H1 (cell line): ENCODE data around the gene DDX5. TPM values are rescaled to one million over a fixed set of nuclear protein-coding genes. Genes with fewer than 3 reads are reported as not detected.

Source experiments
- CTCF ChIA-PET: fragments of 300-600 bp; sonication (Branson Sonifier 250); formaldehyde crosslinking; loops from one replicate; lab custom pipeline; 2021; ENCODE audit not compliant: partially characterized antibody; lab: Charles Lee
- POLR2A ChIA-PET: fragments of 300-600 bp; sonication (Branson Sonifier 250); formaldehyde crosslinking; loops from one replicate; lab custom pipeline; 2021; ENCODE audit warnings: inconsistent platforms; ENCODE audit not compliant: partially characterized antibody; lab: Charles Lee
- DNase-seq, 2 experiments: peaks; one replicate each; pipeline versions ENCODE4 v3.0.0 to v3.0.0-alpha.2; 2010 to 2022; ENCODE audit warnings: low spot score in 2 of 2, low read depth in 1 of 2, mixed read lengths in 1 of 2
- FAIRE-seq: peaks from 2 replicates; lab custom pipeline; 2011; peaks lifted over from hg19 to GRCh38; lab: Jason Lieb, UNC
- H2AFZ ChIP-seq: 2 replicates; pipeline ENCODE4 v1.8.1; 2012; ENCODE audit warnings: low read length, inconsistent platforms
- H2AK5ac ChIP-seq: 2 replicates; pipeline ENCODE4 v1.6.1; 2013; ENCODE audit warnings: low read depth, low read length
- H2BK120ac ChIP-seq: replicated peaks from 2 replicates; pipeline ENCODE3; 2013; ENCODE audit warnings: low read depth, low read length, inconsistent platforms
- H2BK12ac ChIP-seq: 2 replicates; pipeline ENCODE4 v1.6.1; 2013; ENCODE audit warnings: low read depth, low read length
- H2BK15ac ChIP-seq: 2 replicates; pipeline ENCODE4 v1.6.1; 2013; ENCODE audit warnings: low read length
- H2BK20ac ChIP-seq: 2 replicates; pipeline ENCODE4 v1.6.1; 2013; ENCODE audit warnings: low read length
- H2BK5ac ChIP-seq: 2 replicates; pipeline ENCODE4 v1.6.1; 2013; ENCODE audit warnings: low read depth, low read length
- H3K14ac ChIP-seq: 2 replicates; pipeline ENCODE4 v1.6.1; 2013; ENCODE audit warnings: inconsistent platforms; ENCODE audit not compliant: insufficient read length
- H3K18ac ChIP-seq: 2 replicates; pipeline ENCODE4 v1.6.1; 2013; ENCODE audit warnings: low read length; ENCODE audit errors: extremely low read depth
- H3K23ac ChIP-seq: 2 replicates; pipeline ENCODE4 v1.6.1; 2013; ENCODE audit warnings: inconsistent platforms; ENCODE audit not compliant: insufficient read length
- H3K23me2 ChIP-seq: 2 replicates; pipeline ENCODE4 v1.6.1; 2013; ENCODE audit warnings: low read depth, low read length
- H3K27ac ChIP-seq: 2 replicates; pipeline ENCODE4 v1.6.1; 2011; ENCODE audit warnings: low read depth, low read length, inconsistent platforms
- H3K27me3 ChIP-seq, 4 experiments: replicated peaks in 1 of 4; 1 replicate in 1 of 4; 2 replicates in 3 of 4; pipeline versions ENCODE4 v1.6.1 to v1.8.1; 2011 to 2013; ENCODE audit warnings: low read length in 3 of 4, mild to moderate bottlenecking in 3 of 4, inconsistent platforms in 2 of 4, mixed read lengths in 2 of 4, moderate library complexity in 1 of 4; ENCODE audit not compliant: control insufficient read depth in 3 of 4, insufficient read depth in 3 of 4; ENCODE audit errors: extremely low read depth in 1 of 4
- H3K36me3 ChIP-seq, 4 experiments: 2 replicates each; pipeline versions ENCODE4 v1.6.1 to v1.8.1; 2011 to 2013; ENCODE audit warnings: mild to moderate bottlenecking in 4 of 4, low read length in 3 of 4, moderate library complexity in 2 of 4, control low read depth in 1 of 4, inconsistent platforms in 1 of 4; ENCODE audit not compliant: insufficient read depth in 4 of 4, control insufficient read depth in 2 of 4
- H3K4ac ChIP-seq: replicated peaks from 2 replicates; pipeline ENCODE3; 2013; ENCODE audit warnings: low read length, low read depth, mixed read lengths, inconsistent platforms; ENCODE audit not compliant: insufficient read length
- H3K4me1 ChIP-seq, 4 experiments: replicated peaks in 1 of 4; 1 replicate in 1 of 4; 2 replicates in 3 of 4; pipeline versions ENCODE4 v1.6.1 to v1.8.1; 2011 to 2013; ENCODE audit warnings: low read length in 3 of 4, inconsistent platforms in 2 of 4, mixed read lengths in 1 of 4; ENCODE audit not compliant: insufficient read depth in 4 of 4, control insufficient read depth in 3 of 4
- H3K4me2 ChIP-seq, 2 experiments: 2 replicates each; pipeline versions ENCODE4 v1.6.1 to v1.8.1; 2011 to 2013; ENCODE audit warnings: low read depth in 2 of 2, low read length in 2 of 2, control low read depth in 1 of 2, inconsistent platforms in 1 of 2, mild to moderate bottlenecking in 1 of 2; ENCODE audit not compliant: insufficient read depth in 1 of 2
- H3K4me3 ChIP-seq, 4 experiments: fragments of 200-600, 300-600 bp in 1 of 4; sonication (generic), shearing (Covaris generic), sonication (Bioruptor Twin) in 1 of 4; 2 replicates each; pipeline versions ENCODE4 v1.5.1 to v1.8.1; 2011 to 2016; ENCODE audit warnings: low read length in 4 of 4, low read depth in 3 of 4, control low read depth in 2 of 4, inconsistent platforms in 2 of 4, mild to moderate bottlenecking in 2 of 4, mixed read lengths in 1 of 4, moderate library complexity in 1 of 4; ENCODE audit not compliant: insufficient read depth in 2 of 4; ENCODE audit errors: extremely low read depth in 1 of 4
- H3K56ac ChIP-seq: replicated peaks from 2 replicates; pipeline ENCODE3; 2013; ENCODE audit warnings: low read depth, mild to moderate bottlenecking, mixed read lengths, low read length, inconsistent platforms; ENCODE audit not compliant: insufficient read length
- H3K79me1 ChIP-seq: 2 replicates; pipeline ENCODE4 v1.6.1; 2013; ENCODE audit warnings: low read depth, low read length, control low read depth
- H3K79me2 ChIP-seq, 2 experiments: 2 replicates each; pipeline versions ENCODE4 v1.6.1 to v1.8.1; 2012 to 2013; ENCODE audit warnings: low read length in 2 of 2, mild to moderate bottlenecking in 2 of 2, inconsistent platforms in 1 of 2; ENCODE audit not compliant: insufficient read depth in 2 of 2, control insufficient read depth in 1 of 2
- H3K9ac ChIP-seq, 4 experiments: replicated peaks in 1 of 4; 1 replicate in 1 of 4; 2 replicates in 3 of 4; pipeline versions ENCODE4 v1.6.1 to v1.8.1; 2011 to 2013; ENCODE audit warnings: low read depth in 3 of 4, low read length in 3 of 4, control low read depth in 2 of 4, mild to moderate bottlenecking in 2 of 4, moderate library complexity in 2 of 4, inconsistent platforms in 1 of 4; ENCODE audit errors: extremely low read depth in 1 of 4
- H3K9me3 ChIP-seq, 2 experiments: 2 replicates each; pipeline versions ENCODE4 v1.6.1 to v1.8.1; 2012 to 2013; ENCODE audit warnings: mild to moderate bottlenecking in 2 of 2, moderate library complexity in 2 of 2, control low read depth in 1 of 2, inconsistent platforms in 1 of 2, low read depth in 1 of 2, low read length in 1 of 2, mixed read lengths in 1 of 2; ENCODE audit not compliant: insufficient read depth in 2 of 2
- H4K20me1 ChIP-seq, 2 experiments: replicated peaks in 1 of 2; 2 replicates each; pipeline versions ENCODE3 to v1.8.1; 2011 to 2013; ENCODE audit warnings: inconsistent platforms in 2 of 2, low read length in 2 of 2, mild to moderate bottlenecking in 1 of 2; ENCODE audit not compliant: insufficient read depth in 2 of 2, control insufficient read depth in 1 of 2
- H4K5ac ChIP-seq: 2 replicates; pipeline ENCODE4 v1.6.1; 2013; ENCODE audit warnings: low read length, low read depth, mixed read lengths, inconsistent platforms; ENCODE audit not compliant: insufficient read length
- H4K8ac ChIP-seq: 2 replicates; pipeline ENCODE4 v1.8.0; 2013; ENCODE audit warnings: mild to moderate bottlenecking, moderate library complexity, low read length, inconsistent platforms; ENCODE audit not compliant: insufficient read depth; ENCODE audit errors: extremely low read depth
- H4K91ac ChIP-seq: replicated peaks from 2 replicates; pipeline ENCODE3; 2013; ENCODE audit warnings: low read length, mixed read lengths, inconsistent platforms; ENCODE audit not compliant: insufficient read length
- CBX8 ChIP-seq: fragments of 300-800, 300-1000 bp; sonication (generic); IDR thresholded peaks from 2 replicates; pipeline ENCODE4 v1.7.1; 2016; ENCODE audit warnings: low read depth, low read length, borderline replicate concordance
- CHD2 ChIP-seq: IDR thresholded peaks from 2 replicates; pipeline ENCODE4 v1.6.1; 2012; ENCODE audit warnings: low read length, improper control_type of control experiment
- HDAC2 ChIP-seq, 2 experiments: fragments of 300-600 bp in 1 of 2; sonication (generic) in 1 of 2; IDR thresholded peaks; 2 replicates each; pipeline ENCODE4 v1.6.1; 2011 to 2012; ENCODE audit warnings: low read depth in 2 of 2, low read length in 2 of 2, mild to moderate bottlenecking in 2 of 2, moderate library complexity in 2 of 2, borderline replicate concordance in 1 of 2, inconsistent platforms in 1 of 2
- JUND ChIP-seq: IDR thresholded peaks from 2 replicates; pipeline ENCODE4 v1.6.1; 2011; ENCODE audit warnings: mild to moderate bottlenecking, improper control_type of control experiment, low read length
- KDM1A ChIP-seq: fragments of 200-600, 300-600 bp; sonication (generic); IDR thresholded peaks from 2 replicates; pipeline ENCODE4 v1.7.1; 2016; ENCODE audit warnings: mild to moderate bottlenecking, low read length, borderline replicate concordance
- POLR2AphosphoS5 ChIP-seq: IDR thresholded peaks from 2 replicates; pipeline ENCODE4 v1.6.1; 2011; ENCODE audit warnings: low read depth, low read length
- RAD21 ChIP-seq, 2 experiments: IDR thresholded peaks in 1 of 2; conservative IDR thresholded peaks in 1 of 2; 2 replicates each; pipeline ENCODE4 v1.6.1; 2011; ENCODE audit warnings: low read depth in 2 of 2, low read length in 2 of 2, improper control_type of control experiment in 1 of 2, inconsistent platforms in 1 of 2, mild to moderate bottlenecking in 1 of 2, moderate library complexity in 1 of 2
- SP4 ChIP-seq: IDR thresholded peaks from 2 replicates; pipeline ENCODE4 v1.6.1; 2012; ENCODE audit warnings: low read length, inconsistent platforms
- TAF1 ChIP-seq: IDR thresholded peaks from 2 replicates; pipeline ENCODE4 v1.6.1; 2011; ENCODE audit warnings: mild to moderate bottlenecking, low read depth, low read length
- USF2 ChIP-seq: IDR thresholded peaks from 2 replicates; pipeline ENCODE4 v1.6.1; 2011; ENCODE audit warnings: low read length, improper control_type of control experiment
- WGBS, 2 experiments: shearing (Covaris generic) in 1 of 2; methylation state at CpG; one replicate each; pipeline versions ENCODE4 v1.1.6 to v1.1.7; 2013 to 2015; ENCODE audit warnings: low lambda C conversion rate in 2 of 2, mixed read lengths in 2 of 2, inconsistent platforms in 1 of 2, low coverage in 1 of 2, missing lambda C conversion rate in 1 of 2; ENCODE audit not compliant: insufficient replicate concordance in 2 of 2, insufficient coverage in 1 of 2, insufficient read length in 1 of 2; ENCODE audit errors: extremely low coverage in 1 of 2, missing lambda C conversion rate in 1 of 2; 5-methylcytosine and 5-hydroxymethylcytosine counted together
- polyA plus RNA-seq, 7 experiments: library from polyadenylated mRNA; depleted of rRNA in 3 of 7; stranded (reverse) in 5 of 7; unstranded in 2 of 7; fragments of >200 nt in 5 of 7; fragments of 200-250 nt in 2 of 7; gene quantifications; 1 replicate in 5 of 7; 2 replicates in 1 of 7; 4 replicates in 1 of 7; pipeline versions ENCODE4 v1.2.1 to v1.2.3, GENCODE V29; 2011 to 2013; ENCODE audit warnings: missing spikeins in 2 of 7, mixed read lengths in 2 of 7
- total RNA-seq: library from RNA; stranded (reverse); fragmentation: NEBNext Ultra II Directional; extraction: Animal tissue kit (Norgen Biotek cat#: 25700); gene quantifications from 2 replicates; pipeline ENCODE4 v1.2.1, GENCODE V29; 2021

The DDX5 gene
- total and polyA plus RNA-seq, 2 of the 8 experiments (the other 6 are each of a cell fraction or from before 2014, with no cell fraction given): 572 to 591 TPM

- Histone ChIP-seq H2BK12ac (no peak overlapping the region), H3K27ac (no peak overlapping the region), H4K20me1 (peaks cover 0 to 3% of the 10 kb centered on the region in 2 experiments), H3K79me1 (peaks cover 6% of the 10 kb centered on the region), H2AFZ (no peak overlapping the region), H3K36me3 (peaks cover 11 to 66% (median 40%) of the 10 kb centered on the region in 4 experiments), H3K14ac (no peak overlapping the region), H4K5ac (no peak overlapping the region), H3K23ac (no peak overlapping the region), H3K23me2 (peaks cover 3% of the 10 kb centered on the region), H4K8ac (no peak overlapping the region), H3K9me3 (peaks cover 0 to 2% of the 10 kb centered on the region in 2 experiments; a peak in 1 of 4 replicates), H3K4ac (no peak overlapping the region), H3K4me1 (peaks cover 0 to 3% (median 0%) of the 10 kb centered on the region in 4 experiments; a peak in 1 of 7 replicates), H3K27me3 (no peaks in the 10 kb centered on the region), H3K56ac (no peak overlapping the region), H4K91ac (no peak overlapping the region), H2BK5ac (no peak overlapping the region), H2BK120ac (no peak overlapping the region), H3K9ac (no peak overlapping the region; a peak in 1 of 7 replicates), H2BK15ac (no peak overlapping the region), H2BK20ac (no peak overlapping the region), H3K18ac (no peak overlapping the region), H2AK5ac (no peak overlapping the region), H3K79me2 (peaks cover 3 to 30% of the 10 kb centered on the region in 2 experiments; a peak in 3 of 4 replicates), H3K4me3 (no peak overlapping the region), H3K4me2 (no peak overlapping the region)
- no peak for FAIRE-seq
- ChIA-PET POLR2A (interaction anchor here (0.9 to 11.8 kb wide), 4 partner anchors 11 to 171 kb away, joined by 3 to 320 read pairs (median 5); partner anchors contain the start of genes CEP95, DDX5 and SMURF2), CTCF (interaction anchor here (0.6 to 6.0 kb wide), 19 partner anchors 8 to 633 kb away, joined by 3 to 112 read pairs (median 4); partner anchors contain the start of genes CEP95 and DDX5)
- WGBS, 2 experiments: 91% methylated on average over 13 of the region's 13 CpGs; no CpG with 5 or more reads in 1 of the 2 experiments
- no peak for DNase-seq
- TF ChIP-seq JUND (no peak), RAD21 (IDR thresholded peaks at IDR 0.05 in 1 of 2, conservative IDR thresholded peaks at IDR 0.05 in 1 of 2; ENCODE audit: low read depth in 2 of 2, low read length in 2 of 2) (peak; percentile 63 to 68), CBX8 (no peak), USF2 (no peak), CHD2 (no peak), SP4 (no peak), HDAC2 (IDR thresholded peaks at IDR 0.05; ENCODE audit: borderline replicate concordance in 1 of 2, low read depth in 2 of 2, low read length in 2 of 2) (no peak), KDM1A (no peak), POLR2AphosphoS5 (no peak), TAF1 (no peak)
Observed at GRCh38 chr17:64491034-64491860, 14.8 kb downstream of the DDX5 start.
